ENCODE results near the gene TAP2. TPM values are rescaled to one million over a fixed set of nuclear protein-coding genes. Genes with fewer than 3 reads are reported as not detected.

The TAP2 gene
- total RNA-seq, 1 donor = 20.6 TPM

GRCh38 chr6:32803416-32803815 lies 35.1 kb downstream of the TAP2 start:
- Histone ChIP-seq H4K20me1 (ENCODE audit: insufficient read depth, low read length) (no peaks in the 10 kb centered on the region), H3K79me2 (ENCODE audit: insufficient read depth, low read length) (no peaks in the 10 kb centered on the region), H3K27ac (ENCODE audit: low read depth, low read length) (no peak overlapping the region), H3K4me1 (ENCODE audit: insufficient read depth, low read length) (peaks cover 2% of the 10 kb centered on the region), H3K27me3 (ENCODE audit: insufficient read depth, low read length) (peaks cover 50% of the 10 kb centered on the region), H3K4me2 (ENCODE audit: insufficient read depth, low read length) (no peak overlapping the region), H3K36me3 (ENCODE audit: insufficient read depth, low read length) (no peaks in the 10 kb centered on the region), H3K9me3 (ENCODE audit: low read depth, low read length) (peaks cover 2% of the 10 kb centered on the region), H3K4me3 (ENCODE audit: insufficient read depth, low read length) (no peak overlapping the region), H2AFZ (ENCODE audit: low read length) (no peak overlapping the region)
- DNase-seq (ENCODE audit: insufficient read length, low spot score, missing footprints) = no peak
- TF ChIP-seq CTCF (IDR thresholded peaks at IDR 0.05; ENCODE audit: extremely low read depth, low read depth, low read length) = no peak

- Histone ChIP-seq H3K79me2 (ENCODE audit: insufficient read depth, low read length) (no peaks in the 10 kb centered on the region), H3K4me2 (ENCODE audit: insufficient read depth, low read length) (no peak overlapping the region), H4K20me1 (ENCODE audit: insufficient read depth, low read length) (no peaks in the 10 kb centered on the region), H3K27me3 (ENCODE audit: insufficient read depth, low read length) (peaks cover 49% of the 10 kb centered on the region), H3K4me1 (ENCODE audit: insufficient read depth, low read length) (peaks cover 10% of the 10 kb centered on the region), H3K27ac (ENCODE audit: low read depth, low read length) (no peak overlapping the region), H3K4me3 (ENCODE audit: insufficient read depth, low read length) (no peak overlapping the region), H3K9me3 (ENCODE audit: low read depth, low read length) (peaks cover 2% of the 10 kb centered on the region), H2AFZ (ENCODE audit: low read length) (no peak overlapping the region), H3K36me3 (ENCODE audit: insufficient read depth, low read length) (no peaks in the 10 kb centered on the region)
- peak; percentile 21 for DNase-seq (ENCODE audit: insufficient read length, low spot score, missing footprints)
- TF ChIP-seq CTCF (IDR thresholded peaks at IDR 0.05; ENCODE audit: extremely low read depth, low read depth, low read length) = no peak
Measured at GRCh38 chr6:32799740-32800139, 38.8 kb downstream of the TAP2 start.

DNA sequence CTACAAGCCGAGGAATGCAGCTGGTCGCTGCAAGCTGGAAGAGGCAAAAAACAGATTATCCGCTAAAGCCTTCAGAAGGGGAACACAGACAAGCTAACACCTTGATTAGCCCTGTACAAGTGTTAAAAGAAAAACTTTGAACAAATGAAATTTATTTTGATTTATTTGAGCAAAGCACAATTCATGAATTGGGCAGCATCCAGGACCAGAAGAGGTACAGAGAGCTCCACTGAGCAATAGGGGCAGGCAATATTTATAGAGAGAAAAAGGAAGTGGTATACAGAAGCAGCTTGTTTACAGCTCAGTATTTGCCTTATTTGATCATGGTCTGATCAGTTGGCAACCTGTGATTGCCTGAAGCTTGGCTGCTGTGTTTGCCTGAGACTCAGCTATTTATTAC lies 39.4 kb downstream of the TAP2 start:
- Histone ChIP-seq H4K20me1 (ENCODE audit: insufficient read depth, low read length) (no peaks in the 10 kb centered on the region), H3K4me3 (ENCODE audit: insufficient read depth, low read length) (no peak overlapping the region), H3K27me3 (ENCODE audit: insufficient read depth, low read length) (peaks cover 46% of the 10 kb centered on the region), H2AFZ (ENCODE audit: low read length) (no peak overlapping the region), H3K9me3 (ENCODE audit: low read depth, low read length) (peaks cover 2% of the 10 kb centered on the region), H3K79me2 (ENCODE audit: insufficient read depth, low read length) (no peaks in the 10 kb centered on the region), H3K27ac (ENCODE audit: low read depth, low read length) (no peak overlapping the region), H3K4me2 (ENCODE audit: insufficient read depth, low read length) (no peak overlapping the region), H3K4me1 (ENCODE audit: insufficient read depth, low read length) (peaks cover 10% of the 10 kb centered on the region), H3K36me3 (ENCODE audit: insufficient read depth, low read length) (no peaks in the 10 kb centered on the region)
- TF ChIP-seq CTCF (IDR thresholded peaks at IDR 0.05; ENCODE audit: extremely low read depth, low read depth, low read length) = no peak
- DNase-seq (ENCODE audit: insufficient read length, low spot score, missing footprints) = peak; percentile 27

DNA sequence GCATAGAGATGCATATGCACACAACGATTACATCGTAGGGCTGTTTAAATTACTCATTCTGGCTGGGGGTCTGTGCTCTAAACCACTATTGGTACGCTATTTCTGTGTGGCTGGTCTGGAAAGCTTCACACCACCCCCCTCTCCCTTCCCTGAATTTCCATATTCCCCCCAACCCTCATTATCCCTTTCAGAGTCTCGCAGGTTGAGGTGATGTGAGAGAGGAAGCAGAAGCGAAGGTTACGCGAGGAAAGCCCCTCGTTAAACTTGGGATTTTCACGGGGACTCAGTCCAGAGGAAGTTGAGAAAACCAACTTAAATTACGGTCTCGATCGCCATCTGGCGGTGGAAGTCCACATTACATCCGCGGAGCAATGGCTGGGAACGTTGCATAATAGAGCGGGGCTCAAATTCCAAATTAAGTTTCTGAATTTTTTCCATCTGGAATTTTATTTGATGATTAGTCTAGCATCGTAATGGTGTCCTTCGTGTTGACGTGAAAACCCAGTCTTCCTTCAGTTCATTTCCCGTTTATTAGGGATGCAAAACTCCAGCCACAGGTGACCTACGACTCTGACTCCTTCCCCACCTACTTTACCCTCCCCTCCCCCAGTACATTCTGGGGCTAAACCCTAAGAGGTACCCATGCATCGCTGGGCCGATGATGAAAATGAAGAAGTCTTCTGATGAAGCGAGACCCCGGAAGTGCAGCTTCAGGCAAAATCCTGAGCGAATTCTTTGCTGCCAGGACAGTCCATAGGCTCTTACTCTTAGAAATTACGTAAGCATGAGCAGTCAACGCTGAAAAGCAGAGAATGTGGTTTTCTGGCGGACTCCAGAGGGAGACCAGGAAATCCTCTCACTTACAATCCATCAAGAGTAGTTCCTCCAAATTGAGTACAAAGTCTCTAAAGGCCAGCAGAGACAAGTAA lies 41.4 kb downstream of the TAP2 start:
- H3K4me1 ChIP-seq (ENCODE audit: insufficient read depth, low read length) = peaks cover 10% of the 10 kb centered on the region
- H3K9me3 ChIP-seq (ENCODE audit: low read depth, low read length) = peaks cover 2% of the 10 kb centered on the region
- H3K4me3 ChIP-seq (ENCODE audit: insufficient read depth, low read length) = peak overlapping the region; percentile 68
- H3K79me2 ChIP-seq (ENCODE audit: insufficient read depth, low read length) = no peaks in the 10 kb centered on the region
- H3K4me2 ChIP-seq (ENCODE audit: insufficient read depth, low read length) = peak overlapping the region; percentile 93
- DNase-seq (ENCODE audit: insufficient read length, low spot score, missing footprints) = peak; percentile 50
- TF ChIP-seq CTCF (IDR thresholded peaks at IDR 0.05; ENCODE audit: extremely low read depth, low read depth, low read length) = peak; percentile 86
- peak overlapping the region; percentile 89 for H2AFZ ChIP-seq (ENCODE audit: low read length)
- H3K27ac ChIP-seq (ENCODE audit: low read depth, low read length) = no peak overlapping the region
- H3K36me3 ChIP-seq (ENCODE audit: insufficient read depth, low read length) = no peaks in the 10 kb centered on the region
- no peaks in the 10 kb centered on the region for H4K20me1 ChIP-seq (ENCODE audit: insufficient read depth, low read length)
- peaks cover 53% of the 10 kb centered on the region for H3K27me3 ChIP-seq (ENCODE audit: insufficient read depth, low read length)

Measured in osteoblast (primary cell).